ENCODE results near the gene NFILZ.

The NFILZ gene

DNA sequence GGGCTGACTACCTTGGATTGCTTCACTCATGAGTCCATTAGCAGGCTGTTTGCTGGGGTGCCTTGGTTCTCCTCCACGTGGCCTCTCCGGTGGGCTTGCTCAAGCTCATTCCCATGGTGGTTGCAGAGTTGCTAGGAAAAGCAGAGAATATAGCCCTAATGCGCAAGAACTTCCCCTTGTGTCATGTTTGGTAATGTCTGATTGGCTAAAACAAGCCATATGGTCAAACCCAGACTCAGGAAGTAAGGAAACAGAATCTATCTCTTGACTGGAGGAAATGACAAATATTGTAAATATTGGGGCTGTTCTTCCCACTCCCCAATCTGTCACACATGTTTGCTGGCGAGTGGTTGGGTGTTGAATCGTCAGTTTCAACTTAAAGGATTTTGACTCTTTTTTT lies 12.1 kb downstream of the NFILZ start:
- no peak for DNase-seq

DNA sequence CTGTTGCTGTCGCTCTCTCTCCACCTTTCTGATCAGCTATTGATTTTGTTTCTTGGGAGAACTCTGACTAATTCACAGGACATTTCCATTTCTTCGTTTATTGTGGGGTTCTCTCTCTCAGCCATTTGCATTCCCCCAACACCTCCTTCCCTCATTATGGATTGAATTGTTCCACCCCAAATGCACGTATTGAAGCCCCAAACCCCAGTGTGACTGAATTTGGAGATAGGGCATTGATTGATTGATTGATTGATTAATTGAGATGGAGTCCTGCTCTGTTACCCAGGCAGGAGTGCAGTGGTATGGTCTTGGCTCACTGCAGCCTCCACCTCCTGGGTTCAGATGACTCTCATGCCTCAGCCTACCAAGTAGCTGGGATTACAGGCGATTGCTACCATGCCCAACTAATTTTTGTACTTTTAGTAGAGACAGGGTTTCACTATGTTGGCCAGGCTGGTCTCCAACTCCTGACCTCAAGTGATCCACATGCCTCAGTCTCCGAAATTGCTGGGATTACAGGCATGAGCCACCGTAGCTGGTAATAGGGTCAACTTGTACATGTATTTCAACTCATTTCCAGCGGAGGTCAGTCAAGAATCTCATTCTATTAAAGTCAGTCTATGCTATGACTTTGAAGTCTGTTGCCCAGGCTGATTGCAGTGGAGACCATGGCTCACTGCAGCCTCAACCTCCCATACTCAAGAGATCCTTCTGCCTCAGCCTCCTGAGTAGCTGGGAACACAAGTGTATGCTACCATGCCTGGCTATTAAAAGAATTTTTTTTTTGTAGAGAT lies 13.6 kb downstream of the NFILZ start:
- no peak for DNase-seq

DNA sequence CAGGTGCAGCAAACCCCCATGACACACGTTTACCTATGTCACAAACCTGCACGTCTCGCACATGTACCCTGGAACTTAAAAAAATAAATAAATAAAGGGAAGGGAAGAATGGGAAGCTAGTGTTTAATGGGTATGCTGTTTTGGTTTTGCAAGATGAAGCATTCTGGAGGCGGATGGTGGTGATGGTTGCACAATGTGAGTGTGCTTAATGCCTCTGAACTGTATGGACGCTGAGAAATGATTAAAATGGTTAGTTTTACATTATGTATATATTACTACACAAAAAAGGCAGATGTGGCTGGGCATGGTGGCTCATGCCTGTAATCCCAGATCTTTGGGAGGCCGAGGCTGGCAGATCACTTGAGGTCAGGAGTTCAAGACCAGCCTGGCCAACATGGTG lies 17.8 kb downstream of the NFILZ start:
- no peak for DNase-seq

DNA sequence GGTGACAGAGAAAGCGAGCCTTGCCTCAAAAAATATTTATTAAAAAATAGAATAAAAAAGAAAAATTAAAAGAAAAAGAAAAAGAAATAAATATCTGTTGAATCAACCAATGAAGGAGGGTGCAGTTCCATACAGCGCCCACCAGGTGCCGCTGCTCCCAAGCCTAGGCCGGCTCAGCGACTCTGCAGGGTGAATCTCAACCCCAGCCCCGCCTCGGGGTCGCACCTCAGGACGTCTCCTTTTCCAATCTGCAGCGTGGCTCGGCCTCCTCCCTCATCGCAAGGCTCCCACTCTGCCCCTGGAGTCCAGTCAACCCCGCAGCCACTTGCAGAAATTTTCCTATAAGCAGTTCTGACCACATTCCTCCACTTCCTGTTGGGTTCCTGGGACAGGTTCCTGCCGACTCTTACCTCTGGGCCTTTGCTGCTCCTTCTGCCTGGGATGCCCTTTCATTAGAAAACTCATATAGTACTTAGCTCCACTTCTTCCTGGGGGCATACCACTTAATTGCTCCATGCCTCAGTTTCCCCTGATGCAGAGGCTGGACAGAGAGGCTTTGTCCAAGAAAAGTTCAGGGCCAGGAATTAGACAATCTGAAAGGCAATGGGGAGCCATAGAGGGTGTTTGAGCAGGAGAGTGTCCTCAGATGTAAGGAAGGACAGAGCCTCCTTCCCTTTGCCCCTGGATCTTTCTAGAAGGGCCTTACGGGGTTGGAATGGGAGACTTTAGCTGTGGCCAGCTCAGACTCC lies 24.3 kb downstream of the NFILZ start:
- DNase-seq = no peak

DNA sequence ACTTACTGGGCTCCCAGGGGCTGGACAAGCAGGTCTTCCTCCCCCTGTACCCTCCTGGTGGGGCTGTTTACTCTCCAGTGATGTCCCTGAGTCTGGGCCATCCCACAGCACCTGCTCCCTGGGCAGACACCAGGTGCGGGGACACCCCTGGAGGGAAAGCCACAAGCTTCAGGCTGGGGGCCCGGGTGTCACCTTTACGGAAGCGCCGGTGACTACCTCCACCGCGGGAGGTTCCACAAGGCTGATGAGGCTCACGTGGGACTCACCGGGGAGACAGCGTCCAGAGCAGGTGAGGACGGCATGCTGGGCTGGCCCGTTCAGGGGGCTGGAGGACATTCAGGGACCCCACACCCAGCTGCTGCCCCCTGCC lies 24.9 kb downstream of the NFILZ start:
- no peak for DNase-seq

DNA sequence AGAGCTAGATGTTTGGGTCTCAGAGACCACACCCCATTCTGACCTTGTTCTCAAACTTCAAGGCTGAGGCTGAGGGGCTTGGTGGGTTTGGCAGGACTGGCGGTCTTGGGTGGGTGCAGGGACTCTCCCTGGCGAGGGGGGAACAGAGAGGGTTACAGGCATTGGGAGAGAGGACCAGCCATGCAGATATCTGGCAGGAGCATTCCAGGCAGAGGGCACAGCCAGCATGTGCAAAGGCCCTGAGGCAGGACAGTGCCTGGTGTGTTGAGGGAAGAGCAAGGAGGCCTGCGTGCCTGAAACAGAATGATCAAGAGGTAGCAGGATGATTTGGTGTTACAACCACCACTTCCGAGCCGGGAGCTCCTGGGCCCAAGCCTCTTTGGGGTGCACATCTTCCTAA lies 27.4 kb downstream of the NFILZ start:
- no peak for DNase-seq

DNA sequence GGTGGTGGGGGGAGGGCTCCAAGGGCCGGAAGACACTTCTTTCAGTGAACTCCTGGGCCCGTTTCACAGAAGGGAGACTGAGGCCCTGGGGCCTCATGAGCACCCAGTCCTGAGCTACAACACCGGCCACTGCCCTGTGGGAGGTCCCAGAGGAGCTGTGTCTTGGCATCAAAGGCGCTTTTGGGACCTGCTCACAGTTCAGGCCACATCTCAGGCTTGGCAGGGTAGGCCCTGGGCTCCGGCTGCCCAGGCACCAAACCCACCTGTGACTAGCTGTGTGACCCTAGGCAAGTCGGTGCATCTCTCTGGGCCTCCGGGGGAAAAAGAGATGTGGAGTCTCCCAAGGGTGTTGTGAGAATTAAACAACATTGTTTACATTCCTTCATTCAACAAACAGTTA lies 29.5 kb downstream of the NFILZ start:
- no peak for DNase-seq

DNA sequence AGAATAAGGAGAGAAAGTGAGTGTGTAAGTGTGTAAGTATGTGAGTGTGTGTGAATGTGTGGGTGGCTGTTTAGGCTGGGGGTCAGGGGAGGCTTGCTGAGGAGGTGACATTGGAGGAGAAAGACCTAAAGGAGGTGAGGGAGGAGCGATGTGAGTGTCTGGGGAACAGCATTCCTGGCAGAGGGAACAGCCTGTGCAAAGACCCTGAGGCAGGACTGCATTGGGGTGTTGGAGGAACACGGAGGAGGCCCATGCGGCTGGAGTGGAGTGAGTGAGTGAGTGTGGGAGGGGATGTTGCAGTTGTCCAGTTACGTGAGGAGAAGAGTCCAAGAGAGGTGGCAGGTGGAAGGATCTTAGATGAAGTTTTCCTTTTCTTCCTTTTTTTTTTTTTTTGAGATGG lies 31.8 kb downstream of the NFILZ start:
- DNase-seq = no peak

DNA sequence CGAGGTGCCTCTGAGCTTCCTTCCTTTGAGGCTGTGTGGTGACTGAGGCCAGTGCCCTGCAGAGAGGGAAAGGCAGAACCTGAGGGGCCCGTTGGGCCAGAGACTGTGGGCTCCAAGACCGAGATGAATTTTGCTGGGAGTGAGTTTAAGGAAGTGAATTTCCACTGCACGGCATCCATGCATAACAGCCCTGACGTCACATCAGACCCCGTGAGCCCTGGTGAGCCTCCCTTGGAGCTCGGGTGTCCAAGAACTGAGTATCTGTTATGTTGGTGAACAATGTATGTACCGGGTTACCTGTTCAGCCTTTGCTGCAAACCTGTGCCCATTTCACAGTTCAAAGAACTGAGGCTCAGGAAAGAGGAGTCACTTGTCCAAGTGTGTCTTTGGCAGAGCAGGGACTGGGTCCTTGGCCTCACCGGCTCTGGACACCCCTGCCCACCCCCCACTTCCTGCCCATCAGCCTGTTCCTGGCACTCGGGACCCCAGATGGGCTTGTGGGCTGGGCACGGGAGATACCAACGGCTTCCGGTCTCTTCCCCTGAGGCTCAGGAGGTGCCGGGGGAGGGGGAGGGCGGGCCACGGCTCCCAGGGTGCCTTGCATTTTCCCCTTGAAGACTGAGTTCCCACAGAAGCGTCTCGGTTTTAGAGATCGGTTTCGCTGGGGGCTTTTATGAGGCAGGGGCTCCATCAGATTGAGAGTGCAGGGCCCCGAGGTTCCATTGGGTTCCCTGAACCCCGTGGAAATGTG lies 33.7 kb downstream of the NFILZ start:
- DNase-seq = no peak

DNA sequence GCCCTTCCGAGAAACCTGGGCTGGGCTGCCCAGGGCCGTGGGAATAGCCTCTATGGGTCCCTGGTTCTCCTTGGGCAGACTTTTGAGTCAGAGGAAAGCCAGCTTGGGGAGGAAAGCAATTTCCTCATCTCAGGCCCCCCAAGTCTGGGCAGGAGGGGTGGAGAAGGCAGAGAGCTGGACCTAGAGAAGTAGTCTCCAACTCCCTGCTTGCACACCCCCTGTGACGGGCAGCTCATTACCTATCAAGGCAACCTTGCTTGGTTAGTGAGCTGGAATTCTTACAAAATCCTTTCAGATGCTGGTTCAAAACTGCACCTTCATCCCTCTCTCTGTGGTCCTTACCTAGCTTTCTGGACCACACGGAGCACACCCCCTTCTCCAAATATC lies 34.2 kb downstream of the NFILZ start:
- no peak for DNase-seq

DNA sequence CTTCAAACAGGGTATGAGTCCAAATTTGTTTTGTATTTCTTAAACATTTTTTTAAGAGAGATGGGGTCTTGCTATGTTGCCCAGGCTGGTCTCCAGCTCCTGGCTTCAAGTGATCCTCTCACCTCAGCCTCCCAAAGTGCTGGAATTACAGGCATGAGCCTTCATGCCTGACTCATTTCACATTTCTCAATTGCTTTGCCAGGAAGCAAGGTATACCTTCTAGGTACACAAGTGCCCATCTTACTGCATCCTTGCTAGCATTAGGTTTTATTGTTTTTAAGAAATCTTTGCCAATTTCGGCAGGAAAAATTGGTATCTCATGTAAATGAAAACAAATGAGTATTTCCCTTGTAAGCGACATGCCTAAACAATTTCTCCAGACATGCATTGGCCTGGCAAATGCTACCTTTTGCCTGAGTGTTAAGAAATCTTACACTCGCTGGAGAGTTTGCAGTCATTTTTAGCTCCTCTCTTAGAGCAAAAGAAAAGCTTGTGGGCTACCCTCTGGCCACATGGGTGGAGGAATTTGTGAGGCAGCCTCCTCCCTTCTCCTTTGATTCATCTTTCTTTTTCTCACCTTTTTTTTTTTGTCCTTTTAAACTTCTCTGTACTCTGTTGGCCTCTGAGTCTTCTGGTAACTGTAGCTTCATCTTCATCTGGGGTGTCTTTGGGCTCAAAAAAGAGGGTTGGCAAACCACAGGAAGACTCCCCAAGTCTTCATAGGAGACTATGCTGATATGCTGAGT lies 35.2 kb downstream of the NFILZ start:
- DNase-seq = no peak

DNA sequence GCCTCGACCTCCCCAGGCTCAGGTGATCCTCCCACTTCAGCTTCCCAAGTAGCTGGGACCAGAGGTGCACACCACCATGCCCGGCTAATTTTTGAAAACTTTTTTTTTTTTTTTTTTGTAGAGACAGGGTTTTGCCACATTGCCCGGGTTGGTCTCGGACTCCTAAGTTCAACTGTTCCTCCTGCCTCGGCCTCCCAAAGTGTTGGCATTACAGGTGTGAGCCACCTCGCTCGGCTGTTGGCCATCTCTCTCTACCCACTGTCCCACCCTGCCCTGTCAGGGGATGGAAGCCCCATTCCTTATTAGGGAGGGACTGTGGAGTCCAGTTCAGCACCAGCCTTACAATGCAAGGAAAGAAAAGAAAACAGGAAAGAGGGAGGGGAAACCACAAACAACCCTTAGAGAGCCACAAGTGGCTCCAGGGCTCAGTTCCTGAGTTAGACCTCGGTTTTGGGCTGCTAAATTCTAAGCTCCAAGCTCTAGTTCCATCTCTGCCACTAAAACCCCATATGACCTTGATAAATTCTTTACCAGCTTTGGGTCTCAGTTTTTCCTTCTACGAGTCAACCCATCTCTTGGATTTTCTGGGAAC lies 36.5 kb downstream of the NFILZ start:
- no peak for DNase-seq

DNA sequence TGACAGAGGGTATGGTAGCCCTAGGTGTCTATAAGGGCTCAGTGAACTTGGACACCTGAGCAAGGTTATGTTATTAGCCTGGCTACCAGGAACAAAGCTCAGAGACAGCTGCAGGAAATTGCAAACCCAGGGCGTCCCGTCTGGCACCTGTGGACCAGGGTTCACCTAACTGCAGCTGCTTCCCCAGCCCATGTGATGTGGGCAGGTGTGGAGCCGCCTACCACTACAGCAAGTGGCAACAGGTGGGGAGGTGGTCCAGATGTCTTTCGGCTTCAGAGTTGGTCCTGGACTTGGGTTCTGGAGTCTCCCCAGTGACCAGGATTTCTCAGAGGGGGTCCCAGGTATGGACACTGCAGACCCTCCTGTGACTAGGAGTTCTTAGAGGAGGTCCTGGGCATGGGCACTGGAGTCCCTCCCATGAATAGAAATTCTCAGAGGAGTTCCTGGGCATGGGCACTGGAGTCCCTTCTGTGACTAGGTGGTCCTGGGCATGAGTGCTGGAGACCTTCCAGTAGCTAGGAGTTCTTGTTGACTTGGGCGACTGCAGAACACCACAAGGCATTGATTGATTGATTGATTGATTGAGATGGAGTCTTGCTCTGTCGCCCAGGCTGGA lies 43.0 kb downstream of the NFILZ start:
- DNase-seq = no peak

DNA sequence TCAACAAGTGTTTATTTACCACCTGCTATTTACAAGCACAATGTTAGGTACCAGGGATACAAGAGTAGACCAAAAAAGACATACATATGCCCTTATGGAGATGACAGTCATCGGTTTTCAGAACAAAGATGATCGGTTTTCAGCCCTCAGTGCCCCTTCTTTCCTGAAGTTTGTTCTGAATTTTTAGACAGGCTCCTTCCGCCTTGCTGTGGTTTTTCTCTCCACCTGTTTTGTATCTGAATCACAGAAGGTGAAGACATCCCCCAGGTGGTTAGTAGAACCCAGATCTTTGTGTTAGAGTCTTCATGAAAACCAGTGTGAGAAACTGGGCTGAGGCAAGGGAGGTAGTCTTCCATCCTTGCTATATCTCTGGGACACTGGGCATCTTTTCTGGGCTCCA lies 44.6 kb downstream of the NFILZ start:
- DNase-seq = no peak

DNA sequence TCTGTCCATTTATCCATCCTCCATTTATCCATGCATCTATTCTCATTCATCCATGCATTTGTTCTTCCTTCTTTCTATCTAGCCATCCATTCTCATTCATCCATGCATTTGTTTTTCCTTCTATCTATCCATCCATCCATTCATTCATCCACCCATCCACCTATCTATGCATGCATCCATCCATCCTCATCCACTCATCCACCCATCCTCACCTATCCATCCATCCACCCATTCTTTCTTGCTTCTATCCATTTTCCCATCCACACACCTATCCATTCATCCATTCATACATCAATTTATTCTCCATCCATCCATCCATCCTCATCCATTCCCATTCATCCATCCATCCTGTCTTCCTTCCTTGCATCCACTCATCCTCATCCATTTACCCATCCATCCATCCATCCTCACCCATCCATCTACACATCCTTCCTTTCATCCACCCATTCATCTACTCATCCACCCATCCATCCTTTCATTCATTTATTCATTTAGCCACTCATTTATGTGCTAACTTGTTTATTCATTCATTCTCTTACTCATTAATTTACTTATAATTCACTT lies 47.9 kb downstream of the NFILZ start:
- no peak for DNase-seq

Data from NCI-H510A (cell line).